ENCODE results near the gene PDCD1.

The PDCD1 gene

GRCh38 chr2:241811952-241812729 is 46.6 kb downstream of the PDCD1 start:
- H3K27me3 ChIP-seq (ENCODE audit: insufficient read depth, low read length): no peaks in the 10 kb centered on the region
- no peak overlapping the region for H4K8ac ChIP-seq (ENCODE audit: low read depth, low read length)
- H2AFZ ChIP-seq (ENCODE audit: insufficient read depth, low read length, poor library complexity): no peak overlapping the region
- H3K4me2 ChIP-seq (ENCODE audit: low read length): no peak overlapping the region
- no peak overlapping the region for H2BK120ac ChIP-seq (ENCODE audit: insufficient read depth, low read length, poor library complexity)
- no peaks in the 10 kb centered on the region for H3K36me3 ChIP-seq (ENCODE audit: control insufficient read depth in 1 of 2, insufficient read depth in 2 of 2, low read length in 2 of 2)
- no peak overlapping the region for H3K4ac ChIP-seq (ENCODE audit: low read depth, low read length)
- no peak overlapping the region for H2AK5ac ChIP-seq (ENCODE audit: low read length)
- no peak for DNase-seq
- no peak overlapping the region for H4K12ac ChIP-seq (ENCODE audit: low read depth, low read length)
- no peak overlapping the region for H2BK12ac ChIP-seq (ENCODE audit: low read length)
- H4K91ac ChIP-seq (ENCODE audit: low read depth, low read length): no peak overlapping the region
- H3K4me1 ChIP-seq (ENCODE audit: control insufficient read depth in 1 of 2, insufficient read depth in 2 of 2, low read length in 2 of 2): no peaks in the 10 kb centered on the region
- no peak overlapping the region for H3K27ac ChIP-seq (ENCODE audit: low read depth, low read length)
- peaks cover 4% of the 10 kb centered on the region for H3K9me3 ChIP-seq (ENCODE audit: insufficient read depth, low read depth, low read length)
- no peak overlapping the region for H3K23ac ChIP-seq (ENCODE audit: low read length)
- H3K79me2 ChIP-seq (ENCODE audit: control insufficient read depth, insufficient read depth, low read length, poor library complexity): no peaks in the 10 kb centered on the region
- H3K9ac ChIP-seq (ENCODE audit: low read length): no peak overlapping the region
- H3K18ac ChIP-seq (ENCODE audit: low read length): no peak overlapping the region
- no peak overlapping the region for H2BK5ac ChIP-seq (ENCODE audit: low read depth, low read length, poor library complexity)
- no peaks in the 10 kb centered on the region for H3K79me1 ChIP-seq (ENCODE audit: low read length)
- H3K4me3 ChIP-seq (ENCODE audit: low read depth, low read length): no peak overlapping the region
- WGBS (ENCODE audit: extremely low coverage, insufficient coverage, insufficient read length): no CpG with 5 or more reads among the region's 20 CpGs
- no peak overlapping the region for H3K14ac ChIP-seq (ENCODE audit: low read length)

GRCh38 chr2:241811201-241811951 is 47.3 kb downstream of the PDCD1 start:
- H3K9me3 ChIP-seq (ENCODE audit: insufficient read depth, low read depth, low read length): peaks cover 4% of the 10 kb centered on the region
- no CpG with 5 or more reads among the region's 27 CpGs for WGBS (ENCODE audit: extremely low coverage, insufficient coverage, insufficient read length)
- no peaks in the 10 kb centered on the region for H3K79me1 ChIP-seq (ENCODE audit: low read length)
- H2BK5ac ChIP-seq (ENCODE audit: low read depth, low read length, poor library complexity): no peak overlapping the region
- no peak overlapping the region for H3K27ac ChIP-seq (ENCODE audit: low read depth, low read length)
- H3K4ac ChIP-seq (ENCODE audit: low read depth, low read length): no peak overlapping the region
- H2BK12ac ChIP-seq (ENCODE audit: low read length): no peak overlapping the region
- no peaks in the 10 kb centered on the region for H3K4me1 ChIP-seq (ENCODE audit: control insufficient read depth in 1 of 2, insufficient read depth in 2 of 2, low read length in 2 of 2)
- no peaks in the 10 kb centered on the region for H3K27me3 ChIP-seq (ENCODE audit: insufficient read depth, low read length)
- H4K12ac ChIP-seq (ENCODE audit: low read depth, low read length): no peak overlapping the region
- H3K9ac ChIP-seq (ENCODE audit: low read length): no peak overlapping the region
- H3K23ac ChIP-seq (ENCODE audit: low read length): no peak overlapping the region
- no peak overlapping the region for H2AK5ac ChIP-seq (ENCODE audit: low read length)
- H3K4me2 ChIP-seq (ENCODE audit: low read length): no peak overlapping the region
- no peaks in the 10 kb centered on the region for H3K36me3 ChIP-seq (ENCODE audit: control insufficient read depth in 1 of 2, insufficient read depth in 2 of 2, low read length in 2 of 2)
- no peaks in the 10 kb centered on the region for H3K79me2 ChIP-seq (ENCODE audit: control insufficient read depth, insufficient read depth, low read length, poor library complexity)
- H3K14ac ChIP-seq (ENCODE audit: low read length): no peak overlapping the region
- H2AFZ ChIP-seq (ENCODE audit: insufficient read depth, low read length, poor library complexity): no peak overlapping the region
- no peak overlapping the region for H4K8ac ChIP-seq (ENCODE audit: low read depth, low read length)
- no peak for DNase-seq
- H4K91ac ChIP-seq (ENCODE audit: low read depth, low read length): no peak overlapping the region
- no peak overlapping the region for H2BK120ac ChIP-seq (ENCODE audit: insufficient read depth, low read length, poor library complexity)
- H3K18ac ChIP-seq (ENCODE audit: low read length): no peak overlapping the region
- H3K4me3 ChIP-seq (ENCODE audit: low read depth, low read length): no peak overlapping the region

GRCh38 chr2:241810307-241811200 is 48.1 kb downstream of the PDCD1 start:
- Histone ChIP-seq H3K4me1 (ENCODE audit: control insufficient read depth in 1 of 2, insufficient read depth in 2 of 2, low read length in 2 of 2) (no peaks in the 10 kb centered on the region), H3K79me2 (ENCODE audit: control insufficient read depth, insufficient read depth, low read length, poor library complexity) (no peaks in the 10 kb centered on the region)
- no CpG with 5 or more reads among the region's 28 CpGs for WGBS (ENCODE audit: extremely low coverage, insufficient coverage, insufficient read length)

More at GRCh38 chr2:241810307-241811200, 48.1 kb downstream of the PDCD1 start:
- Histone ChIP-seq H3K79me1 (ENCODE audit: low read length) (no peaks in the 10 kb centered on the region), H3K23ac (ENCODE audit: low read length) (no peak overlapping the region), H4K8ac (ENCODE audit: low read depth, low read length) (no peak overlapping the region), H3K27ac (ENCODE audit: low read depth, low read length) (no peak overlapping the region), H3K9me3 (ENCODE audit: insufficient read depth, low read depth, low read length) (peaks cover 2% of the 10 kb centered on the region), H4K91ac (ENCODE audit: low read depth, low read length) (no peak overlapping the region), H2BK120ac (ENCODE audit: insufficient read depth, low read length, poor library complexity) (no peak overlapping the region), H4K12ac (ENCODE audit: low read depth, low read length) (no peak overlapping the region), H2AK5ac (ENCODE audit: low read length) (no peak overlapping the region), H3K9ac (ENCODE audit: low read length) (no peak overlapping the region), H3K4ac (ENCODE audit: low read depth, low read length) (no peak overlapping the region), H3K14ac (ENCODE audit: low read length) (no peak overlapping the region), H3K18ac (ENCODE audit: low read length) (no peak overlapping the region), H3K27me3 (ENCODE audit: insufficient read depth, low read length) (no peaks in the 10 kb centered on the region), H3K4me2 (ENCODE audit: low read length) (no peak overlapping the region), H2AFZ (ENCODE audit: insufficient read depth, low read length, poor library complexity) (no peak overlapping the region), H3K36me3 (ENCODE audit: control insufficient read depth in 1 of 2, insufficient read depth in 2 of 2, low read length in 2 of 2) (no peaks in the 10 kb centered on the region), H3K4me3 (ENCODE audit: low read depth, low read length) (no peak overlapping the region), H2BK12ac (ENCODE audit: low read length) (no peak overlapping the region), H2BK5ac (ENCODE audit: low read depth, low read length, poor library complexity) (no peak overlapping the region)
- no peak for DNase-seq

Measured in trophoblast cell (in vitro differentiated cells and primary cell).